ENCODE data around the gene GMIP. TPM values are rescaled to one million over a fixed set of nuclear protein-coding genes. Genes with fewer than 3 reads are reported as not detected.

Gene GMIP
- total RNA-seq, 1 experiment from 2014 or later, result 6.3 TPM

DNA sequence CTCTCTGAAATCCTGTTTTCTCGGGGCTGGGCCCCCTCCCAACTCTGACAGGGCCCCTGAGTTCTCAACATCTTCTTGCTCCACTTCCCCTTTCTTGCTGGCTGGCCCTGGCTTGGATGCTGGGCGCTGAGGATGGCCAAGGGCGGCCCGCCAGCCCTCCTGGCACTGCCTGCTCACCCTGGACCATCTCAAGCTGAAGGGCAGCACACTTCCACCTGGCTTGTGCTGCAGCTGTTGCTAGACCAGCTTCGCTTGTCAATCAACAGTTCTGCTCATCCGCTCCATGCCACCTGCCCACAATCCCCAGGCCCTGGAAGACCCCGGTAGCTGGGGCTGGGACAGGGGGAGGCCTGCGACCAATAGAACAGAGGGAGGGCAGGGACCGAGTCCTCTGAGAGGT is 6.9 kb upstream of the GMIP start:
- ChIA-PET CTCF (no interaction called here), POLR2A (ENCODE audit: unreplicated experiment) (no interaction called here)
- no peaks in the 10 kb centered on the region for H3K79me2 ChIP-seq (ENCODE audit: low read length)
- TF ChIP-seq EZH2 (IDR thresholded peaks at IDR 0.05; ENCODE audit: low read length, unreplicated experiment) (no peak), EZH2phosphoT487 (IDR thresholded peaks at IDR 0.05; ENCODE audit: borderline replicate concordance, low read length) (no peak)
- TF ChIP-seq, protein P1, sequence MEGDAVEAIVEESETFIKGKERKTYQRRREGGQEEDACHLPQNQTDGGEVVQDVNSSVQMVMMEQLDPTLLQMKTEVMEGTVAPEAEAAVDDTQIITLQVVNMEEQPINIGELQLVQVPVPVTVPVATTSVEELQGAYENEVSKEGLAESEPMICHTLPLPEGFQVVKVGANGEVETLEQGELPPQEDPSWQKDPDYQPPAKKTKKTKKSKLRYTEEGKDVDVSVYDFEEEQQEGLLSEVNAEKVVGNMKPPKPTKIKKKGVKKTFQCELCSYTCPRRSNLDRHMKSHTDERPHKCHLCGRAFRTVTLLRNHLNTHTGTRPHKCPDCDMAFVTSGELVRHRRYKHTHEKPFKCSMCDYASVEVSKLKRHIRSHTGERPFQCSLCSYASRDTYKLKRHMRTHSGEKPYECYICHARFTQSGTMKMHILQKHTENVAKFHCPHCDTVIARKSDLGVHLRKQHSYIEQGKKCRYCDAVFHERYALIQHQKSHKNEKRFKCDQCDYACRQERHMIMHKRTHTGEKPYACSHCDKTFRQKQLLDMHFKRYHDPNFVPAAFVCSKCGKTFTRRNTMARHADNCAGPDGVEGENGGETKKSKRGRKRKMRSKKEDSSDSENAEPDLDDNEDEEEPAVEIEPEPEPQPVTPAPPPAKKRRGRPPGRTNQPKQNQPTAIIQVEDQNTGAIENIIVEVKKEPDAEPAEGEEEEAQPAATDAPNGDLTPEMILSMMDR (conservative IDR thresholded peaks at IDR 0.05; ENCODE audit: low read depth, low read length), result no peak
- H3K4me2 ChIP-seq (ENCODE audit: low read length), result no peak overlapping the region
- no peaks in the 10 kb centered on the region for H4K20me1 ChIP-seq (ENCODE audit: low read length)
- H3K9me3 ChIP-seq (ENCODE audit: low read length), result no peaks in the 10 kb centered on the region
- ATAC-seq (no peak), DNase-seq (no peak)
- no peaks in the 10 kb centered on the region for H3K9me2 ChIP-seq (replicated peaks; ENCODE audit: low read length)
- no peak overlapping the region for H2AFZ ChIP-seq (ENCODE audit: low read length)
- peaks cover 48% of the 10 kb centered on the region for H3K36me3 ChIP-seq (ENCODE audit: low read depth, low read length)
- no peaks in the 10 kb centered on the region for H3F3A ChIP-seq (ENCODE audit: low read length, unreplicated experiment)
- no TSS peak for BruUV-seq (replicated peaks)
- no peaks in the 10 kb centered on the region for H3K27me3 ChIP-seq (ENCODE audit: low read length)
- H3K27ac ChIP-seq (ENCODE audit: low read length), result no peak overlapping the region
- no peaks in the 10 kb centered on the region for H3K4me1 ChIP-seq (ENCODE audit: insufficient read depth, low read length)
- intact Hi-C loops (cut with micrococcal nuclease), result no loop called here
- H3K9ac ChIP-seq (ENCODE audit: low read length), result no peak overlapping the region
- H3K4me3 ChIP-seq (ENCODE audit: low read length), result no peak overlapping the region

DNA sequence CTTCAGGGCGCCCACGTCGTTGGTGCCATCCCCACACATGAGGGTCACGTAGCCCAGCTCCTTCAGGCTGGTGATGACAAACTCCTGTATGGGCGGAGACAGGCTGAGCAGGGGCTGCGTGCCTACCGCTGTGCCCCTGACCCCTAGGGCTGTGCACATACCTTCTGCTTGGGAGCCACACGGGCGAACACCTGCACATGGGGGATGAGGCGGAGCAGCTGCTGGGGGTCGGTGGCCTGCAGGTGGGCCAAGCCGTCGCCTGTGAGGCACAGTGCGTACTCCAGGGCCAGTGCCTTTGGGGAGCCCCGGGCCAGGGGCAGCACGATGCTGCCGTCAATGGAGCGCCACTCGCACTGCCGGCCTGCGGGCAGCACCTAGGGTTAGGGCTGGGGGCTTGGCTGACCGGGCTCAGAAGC is 6.1 kb upstream of the GMIP start:
- no peaks in the 10 kb centered on the region for H3K9me2 ChIP-seq (replicated peaks; ENCODE audit: low read length)
- no peak overlapping the region for H3K4me3 ChIP-seq (ENCODE audit: low read length)
- no peaks in the 10 kb centered on the region for H3K27me3 ChIP-seq (ENCODE audit: low read length)
- no peak overlapping the region for H3K27ac ChIP-seq (ENCODE audit: low read length)
- CTCF ChIA-PET, result no interaction called here
- TF ChIP-seq, protein P1 (conservative IDR thresholded peaks at IDR 0.05; ENCODE audit: low read depth, low read length), result no peak
- TF ChIP-seq EZH2 (IDR thresholded peaks at IDR 0.05; ENCODE audit: low read length, unreplicated experiment) (no peak), EZH2phosphoT487 (IDR thresholded peaks at IDR 0.05; ENCODE audit: borderline replicate concordance, low read length) (no peak)
- POLR2A ChIA-PET (ENCODE audit: unreplicated experiment), result interaction anchor here (0.6 kb wide), 1 partner anchor 138 kb away, joined by 3 read pairs; no protein-coding TSS in a partner anchor
- H4K20me1 ChIP-seq (ENCODE audit: low read length), result no peaks in the 10 kb centered on the region
- H3K9ac ChIP-seq (ENCODE audit: low read length), result no peak overlapping the region
- intact Hi-C loops (cut with micrococcal nuclease), result no loop called here
- no peaks in the 10 kb centered on the region for H3K9me3 ChIP-seq (ENCODE audit: low read length)
- no peak for ATAC-seq
- BruUV-seq (replicated peaks), result no TSS peak
- H3K36me3 ChIP-seq (ENCODE audit: low read depth, low read length), result peaks cover 45% of the 10 kb centered on the region
- no peak for DNase-seq
- no peaks in the 10 kb centered on the region for H3F3A ChIP-seq (ENCODE audit: low read length, unreplicated experiment)
- H3K79me2 ChIP-seq (ENCODE audit: low read length), result no peaks in the 10 kb centered on the region
- H3K4me2 ChIP-seq (ENCODE audit: low read length), result no peak overlapping the region
- no peaks in the 10 kb centered on the region for H3K4me1 ChIP-seq (ENCODE audit: insufficient read depth, low read length)
- H2AFZ ChIP-seq (ENCODE audit: low read length), result no peak overlapping the region

- Histone ChIP-seq H3K9me3 (ENCODE audit: low read length) (no peaks in the 10 kb centered on the region), H3K79me2 (ENCODE audit: low read length) (no peaks in the 10 kb centered on the region), H3F3A (ENCODE audit: low read length, unreplicated experiment) (no peaks in the 10 kb centered on the region), H4K20me1 (ENCODE audit: low read length) (no peaks in the 10 kb centered on the region), H3K27me3 (ENCODE audit: low read length) (no peaks in the 10 kb centered on the region), H3K4me2 (ENCODE audit: low read length) (no peak overlapping the region), H3K9me2 (replicated peaks; ENCODE audit: low read length) (no peaks in the 10 kb centered on the region), H2AFZ (ENCODE audit: low read length) (no peak overlapping the region), H3K27ac (ENCODE audit: low read length) (no peak overlapping the region), H3K9ac (ENCODE audit: low read length) (no peak overlapping the region), H3K4me3 (ENCODE audit: low read length) (no peak overlapping the region), H3K4me1 (ENCODE audit: insufficient read depth, low read length) (no peaks in the 10 kb centered on the region), H3K36me3 (ENCODE audit: low read depth, low read length) (peaks cover 41% of the 10 kb centered on the region)
- ATAC-seq (no peak), DNase-seq (no peak)
- no TSS peak for BruUV-seq (replicated peaks)
- CTCF ChIA-PET, result no interaction called here
- POLR2A ChIA-PET (ENCODE audit: unreplicated experiment), result no interaction called here
- intact Hi-C loops (cut with micrococcal nuclease), result no loop called here
- TF ChIP-seq, protein P1 (conservative IDR thresholded peaks at IDR 0.05; ENCODE audit: low read depth, low read length), result no peak
- TF ChIP-seq EZH2 (IDR thresholded peaks at IDR 0.05; ENCODE audit: low read length, unreplicated experiment) (no peak), EZH2phosphoT487 (IDR thresholded peaks at IDR 0.05; ENCODE audit: borderline replicate concordance, low read length) (no peak)
Observed at GRCh38 chr19:19649155-19649554, 5.7 kb upstream of the GMIP start.

Measured in PC-3 (cell line).